HepG2 (cell line): ENCODE measurements around the gene MLX. TPM values are rescaled to one million over a fixed set of nuclear protein-coding genes. Genes with fewer than 3 reads are reported as not detected.
A peak's percentile ranks its signal among the peaks of the same experiment; 100 is the strongest.

Source experiments
- BATF2 ChIP-seq: sonication (generic); formaldehyde crosslinking; IDR thresholded peaks from 2 replicates; pipeline ENCODE4 v1.8.0; 2022; ENCODE audit warnings: mild to moderate bottlenecking, missing genetic modification reagents, moderate library complexity
- EP300 ChIP-seq, 3 experiments: sonication (generic) in 1 of 3; formaldehyde crosslinking in 1 of 3; IDR thresholded peaks; 2 replicates each; pipeline versions ENCODE4 v1.5.1 to v1.6.1; 2011 to 2020; ENCODE audit warnings: low read depth in 2 of 3, low read length in 2 of 3, borderline replicate concordance in 1 of 3, improper control_type of control experiment in 1 of 3, mild to moderate bottlenecking in 1 of 3, missing genetic modification reagents in 1 of 3, moderate library complexity in 1 of 3
- GATAD2A ChIP-seq: IDR thresholded peaks from 2 replicates; pipeline ENCODE4 v1.6.1; 2016
- KLF13 ChIP-seq: sonication (generic); formaldehyde crosslinking; IDR thresholded peaks from 2 replicates; pipeline ENCODE4 v1.4.0; 2020; ENCODE audit warnings: mild to moderate bottlenecking, missing genetic modification reagents
- MED13 ChIP-seq: sonication (generic); formaldehyde crosslinking; IDR thresholded peaks from 2 replicates; pipeline ENCODE4 v1.5.0; 2020; ENCODE audit warnings: missing genetic modification reagents
- NKX3-1 ChIP-seq: sonication (generic); formaldehyde crosslinking; IDR thresholded peaks from 2 replicates; pipeline ENCODE4 v1.5.0; 2020; ENCODE audit warnings: missing genetic modification reagents
- NONO ChIP-seq, 2 experiments: fragments of 450-650 bp in 1 of 2; sonication (generic) in 1 of 2; formaldehyde crosslinking in 1 of 2; IDR thresholded peaks in 1 of 2; conservative IDR thresholded peaks in 1 of 2; 2 replicates each; pipeline versions ENCODE4 v1.6.1 to v1.8.0; 2017 to 2022; ENCODE audit warnings: mild to moderate bottlenecking in 1 of 2, missing genetic modification reagents in 1 of 2, moderate library complexity in 1 of 2
- POLR2AphosphoS2 ChIP-seq: IDR thresholded peaks from 2 replicates; pipeline ENCODE4 v1.6.1; 2011; ENCODE audit warnings: low read depth, low read length, improper control_type of control experiment
- RBFOX2 ChIP-seq: fragments of 200-400 bp; formaldehyde crosslinking; IDR thresholded peaks from 2 replicates; pipeline ENCODE4 v1.6.1; 2017; ENCODE audit warnings: low read depth, mild to moderate bottlenecking, low read length
- SP2 ChIP-seq: sonication (generic); formaldehyde crosslinking; IDR thresholded peaks from 2 replicates; pipeline ENCODE4 v1.5.1; 2020; ENCODE audit warnings: mild to moderate bottlenecking, missing genetic modification reagents
- TFE3 ChIP-seq: IDR thresholded peaks from 2 replicates; pipeline ENCODE4 v1.6.1; 2016
- ZBTB43 ChIP-seq: sonication (generic); formaldehyde crosslinking; conservative IDR thresholded peaks from 2 replicates; pipeline ENCODE4 v1.4.0; 2020; ENCODE audit warnings: missing genetic modification reagents
- ZMYM3 ChIP-seq: sonication (generic); formaldehyde crosslinking; IDR thresholded peaks from 2 replicates; pipeline ENCODE4 v1.5.1; 2020; ENCODE audit warnings: mild to moderate bottlenecking, missing genetic modification reagents
- ZNF274 ChIP-seq: sonication (generic); formaldehyde crosslinking; IDR thresholded peaks from 2 replicates; pipeline ENCODE4 v1.5.1; 2020; ENCODE audit warnings: mild to moderate bottlenecking, missing genetic modification reagents
- ZNF441 ChIP-seq: sonication (generic); formaldehyde crosslinking; IDR thresholded peaks from 2 replicates; pipeline ENCODE4 v1.7.0; 2021; ENCODE audit warnings: missing genetic modification reagents, borderline replicate concordance
- ZNF574 ChIP-seq: sonication (generic); formaldehyde crosslinking; IDR thresholded peaks from 2 replicates; pipeline ENCODE4 v1.4.0; 2020; ENCODE audit warnings: missing genetic modification reagents
- ZNF598 ChIP-seq: sonication (generic); formaldehyde crosslinking; IDR thresholded peaks from 2 replicates; pipeline ENCODE4 v1.5.1; 2020; ENCODE audit warnings: mild to moderate bottlenecking, missing genetic modification reagents, borderline replicate concordance
- ZNF615 ChIP-seq: sonication (generic); formaldehyde crosslinking; IDR thresholded peaks from 2 replicates; pipeline ENCODE4 v1.5.0; 2020; ENCODE audit warnings: mild to moderate bottlenecking, missing genetic modification reagents, borderline replicate concordance
- ZNF629 ChIP-seq: sonication (generic); formaldehyde crosslinking; conservative IDR thresholded peaks from 2 replicates; pipeline ENCODE4 v1.5.0; 2020; ENCODE audit warnings: missing genetic modification reagents
- ZNF891 ChIP-seq: sonication (generic); formaldehyde crosslinking; IDR thresholded peaks from 2 replicates; pipeline ENCODE4 v1.5.0; 2020; ENCODE audit warnings: mild to moderate bottlenecking, missing genetic modification reagents
- ZSCAN25 ChIP-seq: sonication (generic); formaldehyde crosslinking; IDR thresholded peaks from 2 replicates; pipeline ENCODE4 v1.8.0; 2022; ENCODE audit warnings: mild to moderate bottlenecking, missing genetic modification reagents
- polyA plus RNA-seq, 8 experiments: library from polyadenylated mRNA; depleted of rRNA in 3 of 8; stranded (reverse) in 7 of 8; unstranded in 1 of 8; fragments of >200 nt; fragmentation: Illumina TruSeq in 4 of 8; extraction: Trizol in 4 of 8; gene quantifications; 2 replicates each; pipeline versions ENCODE4 v1.2.1 to v1.2.3, GENCODE V29; 2011 to 2016; ENCODE audit warnings: low read depth in 4 of 8, missing spikeins in 1 of 8, mixed read lengths in 1 of 8; ENCODE audit not compliant: insufficient read depth in 1 of 8
- total RNA-seq, 5 experiments: library from RNA; depleted of rRNA; stranded (reverse); fragments of >200 nt; fragmentation: Illumina TruSeq; extraction: Trizol; gene quantifications; 2 replicates each; pipeline ENCODE4 v1.2.3, GENCODE V29; 2016; ENCODE audit warnings: low read depth in 1 of 5
- TF ChIP-seq, protein P1 (sequence below): IDR thresholded peaks from 2 replicates; pipeline ENCODE4 v1.6.1; 2012; ENCODE audit warnings: inconsistent platforms

MLX gene
- total and polyA plus RNA-seq, 2 of the 13 experiments (the other 11 are each of a cell fraction or from before 2014, with no cell fraction given), result 38.9 to 74.4 TPM

- TF ChIP-seq ZBTB43 (CRISPR knock-in tag), result peak; percentile 46; the same call in 1 of the 2 replicates
- 0 out of 2 replicates have a peak, but pooled peaks have one; percentile 48 for TF ChIP-seq ZNF629 (CRISPR knock-in tag)
- peak; percentile 53 for TF ChIP-seq ZNF574 (CRISPR knock-in tag)
- no peak for TF ChIP-seq ZSCAN25
- TF ChIP-seq KLF13 (CRISPR knock-in tag), result no peak
- TF ChIP-seq RBFOX2, result peak; percentile 85
- no peak for TF ChIP-seq BATF2 (CRISPR knock-in tag)
- TF ChIP-seq ZMYM3 (CRISPR knock-in tag), result peak; percentile 35; the same call in 1 of the 2 replicates
- TF ChIP-seq ZNF615 (CRISPR knock-in tag), result no peak
- TF ChIP-seq NKX3-1 (CRISPR knock-in tag), result no peak
- no peak for TF ChIP-seq TFE3 (CRISPR knock-in tag)
- peak; percentile 7; the same call in 1 of the 2 replicates for TF ChIP-seq ZNF891 (CRISPR knock-in tag)
- TF ChIP-seq POLR2AphosphoS2, result no peak
- TF ChIP-seq, protein P1, sequence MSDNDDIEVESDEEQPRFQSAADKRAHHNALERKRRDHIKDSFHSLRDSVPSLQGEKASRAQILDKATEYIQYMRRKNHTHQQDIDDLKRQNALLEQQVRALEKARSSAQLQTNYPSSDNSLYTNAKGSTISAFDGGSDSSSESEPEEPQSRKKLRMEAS, result peak; percentile 78
- peak in 1 of 2 experiments; percentile 1; a peak in 1 of 4 replicates for TF ChIP-seq EP300 (IDR thresholded peaks at IDR 0.05; ENCODE audit: low read depth in 2 of 2, low read length in 2 of 2)
- no peak for TF ChIP-seq EP300 (CRISPR knock-in tag; IDR thresholded peaks at IDR 0.05; ENCODE audit: borderline replicate concordance)
- TF ChIP-seq MED13 (CRISPR knock-in tag), result peak; percentile 30; the same call in 1 of the 2 replicates
- no peak for TF ChIP-seq NONO (IDR thresholded peaks at IDR 0.05)
- 0 out of 2 replicates have a peak, but pooled peaks have one; percentile 35 for TF ChIP-seq NONO (CRISPR knock-in tag; conservative IDR thresholded peaks at IDR 0.05)
- 0 out of 2 replicates have a peak, but pooled peaks have one; percentile 4 for TF ChIP-seq ZNF274 (CRISPR knock-in tag)
- TF ChIP-seq ZNF598 (CRISPR knock-in tag), result peak; percentile 73; the same call in 1 of the 2 replicates
- 0 out of 2 replicates have a peak, but pooled peaks have one; percentile 42 for TF ChIP-seq SP2
- 0 out of 2 replicates have a peak, but pooled peaks have one; percentile 11 for TF ChIP-seq ZNF441 (CRISPR knock-in tag)
- peak; percentile 69; the same call in 1 of the 2 replicates for TF ChIP-seq GATAD2A (CRISPR knock-in tag)
Measured at GRCh38 chr17:42531455-42532354, 35.2 kb upstream of the MLX start (continued).
